ENCODE measurements around the gene DNASE1L2.
"Not testable (repeated sequence)": the region's sequence is repeated elsewhere in the genome, so short reads cannot be mapped to it uniquely, and the experiment has no call there.

DNASE1L2 gene

GRCh38 chr16:2250652-2251295 is 14.5 kb downstream of the DNASE1L2 start:
- peaks cover 5% of the 10 kb centered on the region; the same call in 1 of the 2 replicates for H3K4me1 ChIP-seq
- H3K4me3 ChIP-seq = peak overlapping the region; percentile 65
- in situ Hi-C loops (cut with MboI; ENCODE audit: low sequenced_read_pairs) = no loop called here
- H3K9me3 ChIP-seq = no peaks in the 10 kb centered on the region
- DNase-seq (ENCODE audit: low spot score in 2 of 2) = peak; percentile 40 to 67
- H3K36me3 ChIP-seq (replicated peaks) = peaks cover 73% of the 10 kb centered on the region
- H3K27me3 ChIP-seq (ENCODE audit: low read depth) = no peaks in the 10 kb centered on the region

DNA sequence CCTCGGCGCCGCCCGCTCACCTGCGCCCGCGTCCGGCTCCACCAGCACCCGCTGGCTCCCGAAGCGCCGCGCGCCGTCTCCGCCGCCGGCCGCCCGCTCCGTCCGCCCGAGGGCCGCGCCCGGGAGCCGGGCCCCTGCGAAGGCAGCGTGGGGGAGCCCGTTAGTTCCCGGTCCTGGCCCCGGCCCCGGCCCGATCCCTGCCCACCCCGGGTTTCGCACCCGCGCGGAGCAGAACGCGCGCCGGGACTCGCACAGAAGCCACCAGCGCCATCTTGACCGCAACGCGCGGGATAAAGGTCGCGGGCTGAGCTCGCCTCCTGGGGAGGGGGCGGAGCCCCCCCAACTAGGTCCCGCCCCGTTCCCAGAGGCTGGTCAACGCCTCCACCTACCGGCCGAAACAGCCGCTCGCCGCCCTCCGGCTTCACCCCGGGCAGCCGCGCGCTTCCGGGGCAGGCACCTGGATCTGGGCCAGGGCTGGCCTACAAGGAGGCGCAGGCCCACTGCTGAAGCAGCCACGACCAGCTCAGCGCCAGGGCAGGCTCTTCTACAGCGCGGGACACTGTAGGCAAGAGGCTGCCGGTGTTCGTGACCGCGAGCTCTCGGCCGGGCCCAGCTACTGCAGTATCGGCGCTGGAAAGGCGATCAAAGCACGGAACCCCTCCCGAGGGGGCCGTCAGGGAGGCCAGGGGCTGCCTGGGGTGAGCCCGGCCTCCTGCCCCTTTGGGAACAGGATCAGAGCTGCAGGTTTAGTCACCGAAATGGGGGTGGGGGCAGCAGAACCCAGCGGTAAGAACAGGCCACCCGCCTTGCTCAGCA is 15.3 kb downstream of the DNASE1L2 start, which contains the start of gene ECI1:
ECI1 (minus strand) TSS at position 292 of the 816 bp plus-strand sequence; CDS start at position 271, 21 bp downstream.
- peak within 1 kb of the TSS; percentile 65 for H3K4me3 ChIP-seq
- in situ Hi-C loops (cut with MboI; ENCODE audit: low sequenced_read_pairs) = no loop called here
- H3K27me3 ChIP-seq (ENCODE audit: low read depth) = no peaks in the 10 kb centered on the region
- peak; percentile 90 to 98 for DNase-seq (ENCODE audit: low spot score in 2 of 2)
- H3K4me1 ChIP-seq = peaks cover 5% of the 10 kb centered on the region; the same call in 1 of the 2 replicates
- H3K9me3 ChIP-seq = no peaks in the 10 kb centered on the region
- H3K36me3 ChIP-seq (replicated peaks) = peaks cover 73% of the 10 kb centered on the region

DNA sequence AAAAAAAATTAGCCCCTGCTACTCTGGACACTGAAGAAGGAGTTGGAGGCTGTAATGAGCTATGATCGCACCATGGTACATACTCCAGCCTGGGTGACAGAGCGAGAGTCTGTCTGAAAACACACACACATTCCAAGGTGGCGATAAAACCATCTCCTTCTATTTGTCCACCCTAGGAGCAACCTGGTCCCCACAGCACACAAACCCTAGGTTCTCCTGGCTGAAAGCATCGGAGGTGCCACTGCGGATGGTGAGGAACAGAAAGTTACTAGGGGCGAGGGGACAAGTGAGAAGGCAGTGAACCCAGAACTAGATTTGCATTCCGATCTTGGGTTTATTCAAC is 16.5 kb downstream of the DNASE1L2 start:
- Histone ChIP-seq H3K27me3 (ENCODE audit: low read depth) (no peaks in the 10 kb centered on the region), H3K4me1 (peaks cover 5% of the 10 kb centered on the region; the same call in 1 of the 2 replicates), H3K36me3 (replicated peaks) (peaks cover 73% of the 10 kb centered on the region), H3K9me3 (no peaks in the 10 kb centered on the region), H3K4me3 (no peak overlapping the region)
- DNase-seq (ENCODE audit: low spot score in 2 of 2) = no peak
- in situ Hi-C loops (cut with MboI; ENCODE audit: low sequenced_read_pairs) = no loop called here

DNA sequence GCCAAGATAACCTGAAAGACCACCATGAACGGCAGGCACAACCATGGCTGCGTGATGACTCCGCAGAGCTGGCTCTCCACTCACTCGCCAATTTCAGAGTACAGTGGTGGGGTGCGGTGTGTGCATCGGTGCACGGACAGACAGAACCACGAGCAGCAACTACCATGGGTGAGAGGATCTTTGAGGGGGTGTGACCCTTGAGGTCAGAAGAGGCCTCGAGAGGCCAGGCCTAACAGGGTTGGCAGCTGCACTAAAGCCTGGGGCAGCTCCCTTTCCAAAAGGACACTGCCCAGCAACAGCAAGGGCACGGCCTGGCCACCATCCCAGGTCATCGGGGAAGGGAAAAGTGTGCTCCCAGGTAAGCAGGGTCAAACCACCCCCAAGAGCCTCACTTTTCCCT is 17.0 kb downstream of the DNASE1L2 start:
- no peak for DNase-seq (ENCODE audit: low spot score in 2 of 2)
- in situ Hi-C loops (cut with MboI; ENCODE audit: low sequenced_read_pairs) = no loop called here
- H3K36me3 ChIP-seq (replicated peaks) = peaks cover 73% of the 10 kb centered on the region
- no peaks in the 10 kb centered on the region for H3K9me3 ChIP-seq
- H3K4me3 ChIP-seq = no peak overlapping the region
- H3K4me1 ChIP-seq = peaks cover 5% of the 10 kb centered on the region; the same call in 1 of the 2 replicates
- no peaks in the 10 kb centered on the region for H3K27me3 ChIP-seq (ENCODE audit: low read depth)

- H3K4me1 ChIP-seq = peaks cover 5% of the 10 kb centered on the region; the same call in 1 of the 2 replicates
- H3K9me3 ChIP-seq = no peaks in the 10 kb centered on the region
- in situ Hi-C loops (cut with MboI; ENCODE audit: low sequenced_read_pairs) = no loop called here
- H3K4me3 ChIP-seq = no peak overlapping the region
- no peaks in the 10 kb centered on the region for H3K27me3 ChIP-seq (ENCODE audit: low read depth)
- no peak for DNase-seq (ENCODE audit: low spot score in 2 of 2)
- H3K36me3 ChIP-seq (replicated peaks) = peaks cover 93% of the 10 kb centered on the region
Measured at GRCh38 chr16:2256531-2257140, 20.4 kb downstream of the DNASE1L2 start.

GRCh38 chr16:2257726-2258125 is 21.5 kb downstream of the DNASE1L2 start:
- in situ Hi-C loops (cut with MboI; ENCODE audit: low sequenced_read_pairs) = no loop called here
- DNase-seq (ENCODE audit: low spot score in 2 of 2) = no peak
- Histone ChIP-seq H3K36me3 (replicated peaks) (peaks cover 94% of the 10 kb centered on the region), H3K4me3 (no peak overlapping the region), H3K9me3 (no peaks in the 10 kb centered on the region), H3K27me3 (ENCODE audit: low read depth) (no peaks in the 10 kb centered on the region), H3K4me1 (no peaks in the 10 kb centered on the region)

DNA sequence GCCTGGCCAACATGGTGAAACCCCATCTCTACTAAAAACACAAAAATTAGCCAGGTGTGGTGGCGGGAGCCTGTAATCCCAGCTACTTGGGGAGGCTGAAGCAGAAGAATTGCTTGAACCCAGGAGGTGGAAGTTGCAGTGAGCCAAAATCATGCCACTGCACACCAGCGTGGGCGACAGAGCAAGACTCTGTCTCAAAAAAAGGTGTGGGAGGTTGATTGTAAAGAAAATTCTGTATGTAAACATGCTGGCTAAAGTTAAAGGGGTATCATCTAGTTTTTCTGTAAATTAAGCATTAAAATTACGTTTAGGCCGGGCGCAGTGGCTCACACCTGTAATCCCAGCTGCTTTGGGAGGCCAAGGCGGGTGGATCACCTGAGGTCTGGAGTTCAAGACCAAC is 22.3 kb downstream of the DNASE1L2 start:
- H3K9me3 ChIP-seq; H3K4me1 ChIP-seq; H3K27me3 ChIP-seq (ENCODE audit: low read depth); in situ Hi-C loops (cut with MboI; ENCODE audit: low sequenced_read_pairs); DNase-seq (ENCODE audit: low spot score in 2 of 2); H3K4me3 ChIP-seq: not testable (repeated sequence)
- H3K36me3 ChIP-seq (replicated peaks) = peaks cover 97% of the 10 kb centered on the region

- Histone ChIP-seq H3K27me3 (ENCODE audit: low read depth) (no peaks in the 10 kb centered on the region), H3K4me1 (peaks cover 3% of the 10 kb centered on the region; the same call in 1 of the 2 replicates), H3K36me3 (replicated peaks) (peaks cover 98% of the 10 kb centered on the region), H3K9me3 (no peaks in the 10 kb centered on the region), H3K4me3 (no peak overlapping the region)
- no peak for DNase-seq (ENCODE audit: low spot score in 2 of 2)
- in situ Hi-C loops (cut with MboI; ENCODE audit: low sequenced_read_pairs) = no loop called here
Measured at GRCh38 chr16:2260250-2260649, 24.0 kb downstream of the DNASE1L2 start.

GRCh38 chr16:2263026-2263425 is 26.8 kb downstream of the DNASE1L2 start:
- in situ Hi-C loops (cut with MboI; ENCODE audit: low sequenced_read_pairs); DNase-seq (ENCODE audit: low spot score in 2 of 2); H3K27me3 ChIP-seq (ENCODE audit: low read depth); H3K9me3 ChIP-seq; H3K4me3 ChIP-seq; H3K4me1 ChIP-seq: not testable (repeated sequence)
- peaks cover 80% of the 10 kb centered on the region for H3K36me3 ChIP-seq (replicated peaks)

- H3K27me3 ChIP-seq (ENCODE audit: low read depth); H3K9me3 ChIP-seq; H3K4me1 ChIP-seq; DNase-seq (ENCODE audit: low spot score in 2 of 2); in situ Hi-C loops (cut with MboI; ENCODE audit: low sequenced_read_pairs): not testable (repeated sequence)
- peaks cover 43% of the 10 kb centered on the region for H3K36me3 ChIP-seq (replicated peaks)
- H3K4me3 ChIP-seq = peak overlapping the region; percentile 97
Measured at GRCh38 chr16:2266887-2267286, 30.6 kb downstream of the DNASE1L2 start.

DNA sequence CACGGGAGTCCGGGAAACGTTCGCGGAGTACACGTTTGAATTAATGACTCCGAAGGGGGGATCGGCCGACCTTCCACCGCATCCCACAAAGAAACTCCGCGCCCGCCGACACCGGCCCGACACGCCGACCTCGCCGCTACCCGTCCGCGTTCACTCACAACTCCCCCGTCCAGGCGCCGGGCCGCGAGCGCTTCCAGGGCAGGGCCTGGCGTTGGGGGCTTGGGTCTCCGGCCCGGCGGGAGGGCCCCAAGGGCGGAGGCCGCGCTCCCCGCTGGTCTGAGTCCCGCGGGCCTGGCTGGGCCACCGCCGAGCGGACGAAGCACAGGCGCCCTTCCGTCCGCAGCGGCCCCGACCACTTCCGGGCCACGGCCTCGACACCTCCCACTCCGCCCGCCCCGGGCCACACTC is 31.3 kb downstream of the DNASE1L2 start:
- in situ Hi-C loops (cut with MboI; ENCODE audit: low sequenced_read_pairs); H3K4me1 ChIP-seq: not testable (repeated sequence)
- H3K4me3 ChIP-seq = peak overlapping the region; percentile 97

GRCh38 chr16:2267913-2268666 is 31.8 kb downstream of the DNASE1L2 start, which contains the start of gene RNPS1:
Gene RNPS1, minus strand, starts transcription at chr16:2268126. Its CDS starts 3,483 bp downstream, at chr16:2264643.
- Histone ChIP-seq H3K4me3 (peak within 1 kb of the TSS; percentile 97), H3K4me1 (peaks cover 9% of the 10 kb centered on the region), H3K9me3 (no peaks in the 10 kb centered on the region), H3K27me3 (ENCODE audit: low read depth) (no peaks in the 10 kb centered on the region), H3K36me3 (replicated peaks) (peaks cover 31% of the 10 kb centered on the region)
- in situ Hi-C loops (cut with MboI; ENCODE audit: low sequenced_read_pairs) = no loop called here
- DNase-seq (ENCODE audit: low spot score in 2 of 2) = peak; percentile 82 to 95

More for the DNA sequence above, 31.3 kb downstream of the DNASE1L2 start:
- not testable (repeated sequence) for H3K9me3 ChIP-seq; DNase-seq (ENCODE audit: low spot score in 2 of 2); H3K27me3 ChIP-seq (ENCODE audit: low read depth)
- peaks cover 37% of the 10 kb centered on the region for H3K36me3 ChIP-seq (replicated peaks)

GRCh38 chr16:2270070-2270462 is 33.8 kb downstream of the DNASE1L2 start:
- Histone ChIP-seq H3K4me1 (peaks cover 8% of the 10 kb centered on the region), H3K9me3 (no peaks in the 10 kb centered on the region), H3K27me3 (ENCODE audit: low read depth) (no peaks in the 10 kb centered on the region), H3K36me3 (replicated peaks) (peaks cover 11% of the 10 kb centered on the region), H3K4me3 (no peak overlapping the region)
- DNase-seq (ENCODE audit: low spot score in 2 of 2) = no peak
- in situ Hi-C loops (cut with MboI; ENCODE audit: low sequenced_read_pairs) = no loop called here
